GM10847 (cell line): Measurements from ENCODE around the gene ISLR.

Experiments
- POLR2A ChIP-seq: IDR thresholded peaks from 2 replicates; pipeline ENCODE4 v1.6.1; 2011; ENCODE audit not compliant: insufficient read length; ENCODE audit errors: extremely low read depth

Gene ISLR

GRCh38 chr15:74133694-74134386, 39.7 kb upstream of the ISLR start:
- no peak for TF ChIP-seq POLR2A

- no peak for TF ChIP-seq POLR2A
These were observed 39.0 kb upstream of the ISLR start for GRCh38 chr15:74134387-74135027.

GRCh38 chr15:74135041-74135565, 38.4 kb upstream of the ISLR start:
- no peak for TF ChIP-seq POLR2A

- TF ChIP-seq POLR2A: no peak
These were observed 37.0 kb upstream of the ISLR start for GRCh38 chr15:74136540-74136813.

GRCh38 chr15:74136814-74137536, 36.5 kb upstream of the ISLR start:
- no peak for TF ChIP-seq POLR2A

- no peak for TF ChIP-seq POLR2A
These were observed 36.0 kb upstream of the ISLR start for GRCh38 chr15:74137537-74137894.

GRCh38 chr15:74138642-74139041, 34.9 kb upstream of the ISLR start:
- TF ChIP-seq POLR2A: no peak

- TF ChIP-seq POLR2A: no peak
These were observed 31.9 kb upstream of the ISLR start for GRCh38 chr15:74141591-74141990.

GRCh38 chr15:74144153-74144775, 29.2 kb upstream of the ISLR start:
- TF ChIP-seq POLR2A: no peak

GRCh38 chr15:74146277-74146800, 27.2 kb upstream of the ISLR start:
- TF ChIP-seq POLR2A: no peak

GRCh38 chr15:74147051-74147450, 26.5 kb upstream of the ISLR start:
- TF ChIP-seq POLR2A: no peak

- TF ChIP-seq POLR2A: no peak
These were observed 17.6 kb upstream of the ISLR start for GRCh38 chr15:74155766-74156417.

- TF ChIP-seq POLR2A: no peak
These were observed 16.7 kb upstream of the ISLR start for GRCh38 chr15:74156678-74157411.

GRCh38 chr15:74157868-74158827, 15.4 kb upstream of the ISLR start:
- no peak for TF ChIP-seq POLR2A
